Measurements from ENCODE around the gene EPM2AIP1.
A peak's percentile ranks its signal among the peaks of the same experiment; 100 is the strongest.
"Not testable (repeated sequence)": the region's sequence is repeated elsewhere in the genome, so short reads cannot be mapped to it uniquely, and the experiment has no call there.

Gene EPM2AIP1

GRCh38 chr3:36993326-36994283 lies 674 bp upstream of the EPM2AIP1 start, which contains the start of gene MLH1:
MLH1 (plus strand) TSS chr3:36993518; CDS start chr3:36993548, 30 bp downstream.
- peak; percentile 92 to 98 for DNase-seq (ENCODE audit: low read depth in 2 of 2)

- no peak for DNase-seq (ENCODE audit: low read depth in 2 of 2)
Measured at GRCh38 chr3:36991923-36992805, 767 bp downstream of the EPM2AIP1 start.

GRCh38 chr3:36991147-36991546 lies 1.8 kb downstream of the EPM2AIP1 start:
- no peak for DNase-seq (ENCODE audit: low read depth in 2 of 2)

- DNase-seq (ENCODE audit: low read depth in 2 of 2), result no peak
Measured at GRCh38 chr3:36989568-36989967, 3.4 kb downstream of the EPM2AIP1 start.

GRCh38 chr3:36989005-36989404 lies 3.9 kb downstream of the EPM2AIP1 start:
- DNase-seq (ENCODE audit: low read depth in 2 of 2), result no peak

- no peak for DNase-seq (ENCODE audit: low read depth in 2 of 2)
Measured at GRCh38 chr3:36988356-36988755, 4.6 kb downstream of the EPM2AIP1 start.

GRCh38 chr3:36981006-36981405 lies 11.9 kb downstream of the EPM2AIP1 start:
- DNase-seq (ENCODE audit: low read depth in 2 of 2), result no peak

GRCh38 chr3:36973139-36973538 lies 19.8 kb downstream of the EPM2AIP1 start:
- no peak for DNase-seq (ENCODE audit: low read depth in 2 of 2)

GRCh38 chr3:36972163-36972562 lies 20.8 kb downstream of the EPM2AIP1 start:
- no peak for DNase-seq (ENCODE audit: low read depth in 2 of 2)

GRCh38 chr3:36969540-36970432 lies 23.1 kb downstream of the EPM2AIP1 start:
- no peak for DNase-seq (ENCODE audit: low read depth in 2 of 2)

- no peak for DNase-seq (ENCODE audit: low read depth in 2 of 2)
Measured at GRCh38 chr3:36969085-36969484, 23.8 kb downstream of the EPM2AIP1 start.

- DNase-seq (ENCODE audit: low read depth in 2 of 2), result no peak
Measured at GRCh38 chr3:36965440-36965839, 27.5 kb downstream of the EPM2AIP1 start.

- DNase-seq (ENCODE audit: low read depth in 2 of 2), result no peak
Measured at GRCh38 chr3:36964817-36965216, 28.1 kb downstream of the EPM2AIP1 start.

GRCh38 chr3:36964331-36964730 lies 28.6 kb downstream of the EPM2AIP1 start:
- DNase-seq (ENCODE audit: low read depth in 2 of 2), result no peak

- DNase-seq (ENCODE audit: low read depth in 2 of 2), result not testable (repeated sequence)
Measured at GRCh38 chr3:36963008-36963407, 29.9 kb downstream of the EPM2AIP1 start.

- no peak for DNase-seq (ENCODE audit: low read depth in 2 of 2)
Measured at GRCh38 chr3:36960502-36960901, 32.4 kb downstream of the EPM2AIP1 start.

GRCh38 chr3:36959821-36960220 lies 33.1 kb downstream of the EPM2AIP1 start:
- DNase-seq (ENCODE audit: low read depth in 2 of 2), result no peak

GRCh38 chr3:36957862-36958686 lies 34.9 kb downstream of the EPM2AIP1 start:
- no peak for DNase-seq (ENCODE audit: low read depth in 2 of 2)

GRCh38 chr3:36957063-36957462 lies 35.9 kb downstream of the EPM2AIP1 start:
- no peak for DNase-seq (ENCODE audit: low read depth in 2 of 2)

- no peak for DNase-seq (ENCODE audit: low read depth in 2 of 2)
Measured at GRCh38 chr3:36956155-36956554, 36.8 kb downstream of the EPM2AIP1 start.

All from stimulated activated CD4-positive, alpha-beta T cell treated with anti-CD3 and anti-CD28 coated beads, Interleukin-1b, Interleukin-23, amount 100 ng/mL, for 1 hour (primary cell).